ENCODE measurements around the gene S100A7. TPM values are rescaled to one million over a fixed set of nuclear protein-coding genes. Genes with fewer than 3 reads are reported as not detected.

Gene S100A7
- total RNA-seq, 1 donor from 2014 or later = not detected

DNA sequence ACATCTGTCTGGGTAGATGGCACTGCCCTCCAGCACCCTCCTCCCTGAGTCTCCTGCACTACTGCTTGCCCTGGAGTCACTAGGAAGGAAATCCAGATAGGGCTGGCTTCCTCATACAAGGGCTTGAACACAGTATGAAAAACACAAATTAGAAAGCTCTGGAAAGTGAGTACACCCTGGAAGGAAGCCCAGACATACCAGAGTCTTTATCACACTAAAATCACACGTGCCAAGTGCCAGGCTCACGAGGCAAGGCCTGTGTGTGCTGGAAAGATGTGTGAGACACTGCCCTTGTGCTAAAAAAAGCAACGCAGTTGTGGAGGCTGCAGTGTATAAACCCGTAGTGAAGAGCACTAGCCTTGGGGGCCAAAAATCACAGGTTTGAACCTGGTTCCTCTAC is 28.3 kb upstream of the S100A7 start:
- no peak overlapping the region for H3K4me3 ChIP-seq
- H4K20me1 ChIP-seq (ENCODE audit: low read depth) = no peaks in the 10 kb centered on the region
- H3K4me1 ChIP-seq = peaks cover 15% of the 10 kb centered on the region
- H3K27me3 ChIP-seq = no peaks in the 10 kb centered on the region
- no peak overlapping the region for H2AFZ ChIP-seq (replicated peaks)
- no peaks in the 10 kb centered on the region for H3K9me3 ChIP-seq (ENCODE audit: low read depth)
- no peaks in the 10 kb centered on the region for H3K36me3 ChIP-seq
- H3K4me2 ChIP-seq = no peak overlapping the region
- H3K4me1 Mint-ChIP-seq = peaks cover 13% of the 10 kb centered on the region
- H3K27me3 Mint-ChIP-seq (ENCODE audit: insufficient read depth, low read depth) = peaks cover 10% of the 10 kb centered on the region
- H3K9ac ChIP-seq = no peak overlapping the region
- H3K79me2 ChIP-seq (ENCODE audit: low read depth) = no peaks in the 10 kb centered on the region
- no peaks in the 10 kb centered on the region for H3K36me3 Mint-ChIP-seq
- no peaks in the 10 kb centered on the region for H3K9me3 Mint-ChIP-seq
- no peak overlapping the region for H3K27ac Mint-ChIP-seq
- no peak overlapping the region for H3K4me3 Mint-ChIP-seq
- peaks cover 6% of the 10 kb centered on the region for H3F3A ChIP-seq (ENCODE audit: low read depth)
- no peak for DNase-seq (ENCODE audit: low spot score)
- H3K27ac ChIP-seq = no peak overlapping the region
- no peak for TF ChIP-seq EZH2 (IDR thresholded peaks at IDR 0.05)
- TF ChIP-seq, protein P1, sequence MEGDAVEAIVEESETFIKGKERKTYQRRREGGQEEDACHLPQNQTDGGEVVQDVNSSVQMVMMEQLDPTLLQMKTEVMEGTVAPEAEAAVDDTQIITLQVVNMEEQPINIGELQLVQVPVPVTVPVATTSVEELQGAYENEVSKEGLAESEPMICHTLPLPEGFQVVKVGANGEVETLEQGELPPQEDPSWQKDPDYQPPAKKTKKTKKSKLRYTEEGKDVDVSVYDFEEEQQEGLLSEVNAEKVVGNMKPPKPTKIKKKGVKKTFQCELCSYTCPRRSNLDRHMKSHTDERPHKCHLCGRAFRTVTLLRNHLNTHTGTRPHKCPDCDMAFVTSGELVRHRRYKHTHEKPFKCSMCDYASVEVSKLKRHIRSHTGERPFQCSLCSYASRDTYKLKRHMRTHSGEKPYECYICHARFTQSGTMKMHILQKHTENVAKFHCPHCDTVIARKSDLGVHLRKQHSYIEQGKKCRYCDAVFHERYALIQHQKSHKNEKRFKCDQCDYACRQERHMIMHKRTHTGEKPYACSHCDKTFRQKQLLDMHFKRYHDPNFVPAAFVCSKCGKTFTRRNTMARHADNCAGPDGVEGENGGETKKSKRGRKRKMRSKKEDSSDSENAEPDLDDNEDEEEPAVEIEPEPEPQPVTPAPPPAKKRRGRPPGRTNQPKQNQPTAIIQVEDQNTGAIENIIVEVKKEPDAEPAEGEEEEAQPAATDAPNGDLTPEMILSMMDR (IDR thresholded peaks at IDR 0.05) = no peak
- TF ChIP-seq EZH2phosphoT487 (IDR thresholded peaks at IDR 0.05) = no peak

DNA sequence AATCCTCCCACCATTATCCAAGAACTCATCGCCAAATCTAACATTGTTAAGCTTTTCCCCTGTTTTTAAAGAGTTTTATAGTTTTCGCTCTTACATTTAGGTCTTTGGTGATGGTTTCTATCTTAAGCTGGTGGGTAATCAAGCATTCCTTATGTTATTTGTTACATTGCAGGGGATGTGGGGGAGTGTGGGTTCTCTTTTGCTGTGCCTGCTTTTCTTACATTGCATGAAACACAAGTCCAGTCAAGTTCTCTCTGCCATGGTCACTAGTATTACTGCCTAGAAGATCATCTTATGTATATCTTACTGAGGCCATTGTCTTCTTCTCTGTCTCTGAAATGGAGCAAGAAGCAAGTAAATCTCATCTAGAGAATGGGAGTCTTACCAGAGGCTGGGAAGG is 27.3 kb upstream of the S100A7 start:
- Histone ChIP-seq H3K27ac (no peak overlapping the region), H3K9me3 (ENCODE audit: low read depth) (no peaks in the 10 kb centered on the region), H3K79me2 (ENCODE audit: low read depth) (no peaks in the 10 kb centered on the region), H3K4me1 (peaks cover 18% of the 10 kb centered on the region), H4K20me1 (ENCODE audit: low read depth) (no peaks in the 10 kb centered on the region), H2AFZ (replicated peaks) (no peak overlapping the region), H3F3A (ENCODE audit: low read depth) (peaks cover 6% of the 10 kb centered on the region), H3K9ac (no peak overlapping the region), H3K27me3 (no peaks in the 10 kb centered on the region), H3K36me3 (no peaks in the 10 kb centered on the region), H3K4me3 (no peak overlapping the region), H3K4me2 (no peak overlapping the region)
- no peaks in the 10 kb centered on the region for H3K9me3 Mint-ChIP-seq
- no peak overlapping the region for H3K27ac Mint-ChIP-seq
- H3K4me3 Mint-ChIP-seq = no peak overlapping the region
- DNase-seq (ENCODE audit: low spot score) = no peak
- peaks cover 10% of the 10 kb centered on the region for H3K4me1 Mint-ChIP-seq
- H3K36me3 Mint-ChIP-seq = no peaks in the 10 kb centered on the region
- H3K27me3 Mint-ChIP-seq (ENCODE audit: insufficient read depth, low read depth) = peaks cover 8% of the 10 kb centered on the region
- no peak for TF ChIP-seq EZH2phosphoT487 (IDR thresholded peaks at IDR 0.05)
- no peak for TF ChIP-seq EZH2 (IDR thresholded peaks at IDR 0.05)
- TF ChIP-seq, protein P1 (IDR thresholded peaks at IDR 0.05) = no peak

DNA sequence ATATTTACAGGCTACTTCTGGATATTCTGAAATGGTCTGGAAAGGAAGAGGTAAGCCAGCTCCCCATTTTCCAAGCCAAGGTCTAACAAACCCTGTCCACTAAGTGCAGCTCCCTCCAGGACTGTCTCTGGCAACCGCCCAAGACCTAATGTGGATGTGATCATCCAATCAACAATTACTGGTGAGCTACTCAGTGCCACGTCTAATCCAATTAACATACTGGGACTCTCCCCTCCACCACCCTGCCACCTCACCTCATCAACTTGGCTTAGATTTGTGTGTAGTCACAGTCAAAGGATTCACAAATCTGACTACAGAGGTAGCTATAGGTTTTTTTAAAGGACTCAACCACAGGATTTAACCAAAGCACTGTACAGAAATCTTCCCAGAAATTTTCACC is 25.4 kb upstream of the S100A7 start:
- Histone ChIP-seq H3F3A (ENCODE audit: low read depth) (peaks cover 6% of the 10 kb centered on the region), H3K79me2 (ENCODE audit: low read depth) (no peaks in the 10 kb centered on the region), H3K36me3 (no peaks in the 10 kb centered on the region), H4K20me1 (ENCODE audit: low read depth) (no peaks in the 10 kb centered on the region), H3K4me1 (peaks cover 16% of the 10 kb centered on the region), H2AFZ (replicated peaks) (no peak overlapping the region), H3K27ac (no peak overlapping the region), H3K4me3 (no peak overlapping the region), H3K4me2 (no peak overlapping the region), H3K9ac (no peak overlapping the region), H3K9me3 (ENCODE audit: low read depth) (no peaks in the 10 kb centered on the region), H3K27me3 (no peaks in the 10 kb centered on the region)
- peaks cover 7% of the 10 kb centered on the region for H3K27me3 Mint-ChIP-seq (ENCODE audit: insufficient read depth, low read depth)
- no peaks in the 10 kb centered on the region for H3K36me3 Mint-ChIP-seq
- no peak for DNase-seq (ENCODE audit: low spot score)
- peaks cover 9% of the 10 kb centered on the region for H3K4me1 Mint-ChIP-seq
- H3K27ac Mint-ChIP-seq = no peak overlapping the region
- H3K9me3 Mint-ChIP-seq = no peaks in the 10 kb centered on the region
- no peak overlapping the region for H3K4me3 Mint-ChIP-seq
- TF ChIP-seq EZH2phosphoT487 (IDR thresholded peaks at IDR 0.05) (no peak), EZH2 (IDR thresholded peaks at IDR 0.05) (no peak)
- TF ChIP-seq, protein P1 (IDR thresholded peaks at IDR 0.05) = no peak

Measured in neural progenitor cell (in vitro differentiated cells).